BLaER1 (cell line): ENCODE data around the gene SLC2A2.

Experiments used
- H3K27ac ChIP-seq: shearing (Covaris generic); formaldehyde crosslinking; 2 replicates; pipeline ENCODE4 v1.8.1; 2022
- H3K27me3 ChIP-seq: shearing (Covaris generic); formaldehyde crosslinking; 2 replicates; pipeline ENCODE4 v1.8.1; 2022
- H3K36me3 ChIP-seq: shearing (Covaris generic); formaldehyde crosslinking; 2 replicates; pipeline ENCODE4 v1.8.1; 2022
- H3K4me1 ChIP-seq: shearing (Covaris generic); formaldehyde crosslinking; 2 replicates; pipeline ENCODE4 v1.8.1; 2022
- H3K4me2 ChIP-seq: shearing (Covaris generic); formaldehyde crosslinking; 2 replicates; pipeline ENCODE4 v1.8.1; 2022
- H3K4me3 ChIP-seq: shearing (Covaris generic); formaldehyde crosslinking; 2 replicates; pipeline ENCODE4 v1.8.1; 2022
- H3K9ac ChIP-seq: shearing (Covaris generic); formaldehyde crosslinking; 2 replicates; pipeline ENCODE4 v1.8.1; 2022
- H3K9me3 ChIP-seq: shearing (Covaris generic); formaldehyde crosslinking; 2 replicates; pipeline ENCODE4 v1.8.1; 2022
- H4K20me1 ChIP-seq: shearing (Covaris generic); formaldehyde crosslinking; 2 replicates; pipeline ENCODE4 v1.8.1; 2022
- Cebpa-rat ChIP-seq: shearing (Covaris generic); IDR thresholded peaks from 2 replicates; pipeline ENCODE4 v1.8.1; 2022

The SLC2A2 gene

DNA sequence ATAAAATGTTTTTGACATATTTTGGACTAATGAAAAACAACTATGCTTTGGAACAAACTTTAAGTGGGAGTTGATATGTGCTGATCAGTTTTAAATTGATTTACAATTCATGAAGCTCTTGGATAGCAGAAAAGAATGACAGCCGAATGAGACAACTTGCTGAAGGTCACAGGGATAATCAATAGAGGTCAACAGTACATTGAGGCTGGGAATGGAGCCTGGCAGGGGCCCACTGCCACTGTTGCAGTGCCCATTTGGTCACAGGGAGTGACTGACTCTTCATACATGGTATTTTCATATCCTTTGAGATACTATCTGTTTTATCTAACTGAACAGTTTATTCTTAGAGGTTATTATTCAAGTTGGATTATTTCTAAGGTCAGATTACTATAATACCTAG lies 59.4 kb downstream of the SLC2A2 start:
- Histone ChIP-seq H3K4me2 (no peak overlapping the region), H3K4me3 (no peak overlapping the region), H3K9ac (no peak overlapping the region), H4K20me1 (no peaks in the 10 kb centered on the region), H3K27ac (no peak overlapping the region), H3K9me3 (no peaks in the 10 kb centered on the region), H3K36me3 (no peaks in the 10 kb centered on the region), H3K27me3 (no peaks in the 10 kb centered on the region), H3K4me1 (no peaks in the 10 kb centered on the region)
- TF ChIP-seq Cebpa-rat: no peak

DNA sequence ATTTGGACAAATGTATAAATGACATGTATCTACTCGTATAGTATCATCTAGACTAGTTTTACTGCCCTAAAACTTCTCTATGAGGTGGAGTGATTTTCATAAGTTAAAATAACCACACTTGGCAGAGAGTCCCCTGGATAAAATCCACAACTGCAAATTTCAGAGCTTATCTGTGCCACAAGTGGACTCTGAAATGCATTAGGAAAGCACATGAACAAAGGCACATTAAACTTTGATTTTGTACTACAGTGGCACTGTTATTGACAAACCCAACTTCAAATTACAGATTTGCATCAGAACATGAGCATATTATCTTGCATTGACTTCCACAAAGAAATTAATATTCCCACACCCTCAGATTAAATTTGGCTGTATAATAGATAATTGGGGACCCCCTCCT lies 60.0 kb downstream of the SLC2A2 start:
- Histone ChIP-seq H3K4me2 (no peak overlapping the region), H3K9ac (no peak overlapping the region), H3K27me3 (no peaks in the 10 kb centered on the region), H3K4me1 (no peaks in the 10 kb centered on the region), H3K36me3 (no peaks in the 10 kb centered on the region), H3K27ac (no peak overlapping the region), H3K9me3 (no peaks in the 10 kb centered on the region), H4K20me1 (no peaks in the 10 kb centered on the region), H3K4me3 (no peak overlapping the region)
- no peak for TF ChIP-seq Cebpa-rat

DNA sequence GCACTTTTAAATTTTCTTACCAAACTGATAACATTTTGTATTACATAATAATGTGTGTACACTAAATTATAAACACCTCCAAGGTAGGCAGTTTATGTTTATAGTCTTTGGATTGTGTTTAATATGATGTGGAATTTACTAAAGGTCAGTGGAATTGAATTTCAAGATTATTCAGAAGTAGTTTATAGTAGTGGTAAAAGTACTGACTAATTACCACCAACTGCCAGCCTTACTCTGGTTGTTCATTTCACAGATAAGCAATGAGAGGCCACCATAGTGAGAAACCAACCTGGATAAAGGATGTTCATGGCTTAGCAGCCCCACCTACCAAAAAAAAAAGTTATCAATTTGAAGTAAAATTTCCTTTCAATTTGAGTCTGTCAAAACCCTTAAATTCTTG lies 64.1 kb downstream of the SLC2A2 start:
- Histone ChIP-seq H3K4me1 (no peaks in the 10 kb centered on the region), H3K27me3 (no peaks in the 10 kb centered on the region)

DNA sequence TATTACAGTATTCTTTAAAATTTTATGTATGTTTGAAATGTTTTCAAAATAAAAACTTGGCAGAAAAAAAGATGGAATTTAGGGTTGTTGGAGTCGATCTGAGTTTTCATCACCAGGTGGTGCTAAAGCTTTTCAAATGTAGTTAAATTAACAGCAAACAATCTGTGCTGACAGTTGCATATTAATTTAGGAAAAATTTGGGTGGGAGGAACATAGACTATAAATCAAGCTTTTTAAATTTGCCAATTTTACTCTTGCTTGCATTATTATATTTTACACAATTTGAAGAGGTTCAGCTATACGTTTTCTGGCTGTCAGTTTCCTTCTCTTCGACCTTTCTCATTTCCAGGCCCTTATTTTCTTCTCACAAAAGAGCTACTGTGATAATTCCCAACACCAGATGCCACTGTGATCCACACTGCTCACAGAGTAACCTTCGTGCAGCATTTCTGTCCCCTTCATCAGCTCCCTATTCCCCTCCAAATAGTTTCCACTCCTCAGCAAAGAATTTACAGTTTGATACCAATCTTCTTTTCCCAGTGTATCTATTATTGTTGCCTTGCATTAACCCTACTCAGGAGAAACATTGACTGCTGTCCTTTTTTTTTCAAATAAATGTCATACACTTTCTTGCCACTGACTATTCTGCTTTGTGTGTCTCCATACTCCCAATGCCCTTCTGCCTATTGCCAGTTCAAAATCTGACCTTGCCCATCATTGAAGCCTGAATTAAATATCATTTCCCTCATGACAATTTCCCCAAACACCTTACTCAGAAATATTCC lies 64.7 kb downstream of the SLC2A2 start:
- no peak for TF ChIP-seq Cebpa-rat
- Histone ChIP-seq H3K27ac (no peak overlapping the region), H3K4me1 (no peaks in the 10 kb centered on the region), H3K4me2 (no peak overlapping the region), H4K20me1 (no peaks in the 10 kb centered on the region), H3K9me3 (no peaks in the 10 kb centered on the region), H3K36me3 (no peaks in the 10 kb centered on the region), H3K9ac (no peak overlapping the region), H3K27me3 (no peaks in the 10 kb centered on the region), H3K4me3 (no peak overlapping the region)

More for the DNA sequence above, 64.1 kb downstream of the SLC2A2 start:
- Histone ChIP-seq H3K9me3 (no peaks in the 10 kb centered on the region), H3K9ac (no peak overlapping the region), H3K36me3 (no peaks in the 10 kb centered on the region), H3K27ac (no peak overlapping the region), H4K20me1 (no peaks in the 10 kb centered on the region), H3K4me2 (no peak overlapping the region), H3K4me3 (no peak overlapping the region)
- TF ChIP-seq Cebpa-rat: no peak

DNA sequence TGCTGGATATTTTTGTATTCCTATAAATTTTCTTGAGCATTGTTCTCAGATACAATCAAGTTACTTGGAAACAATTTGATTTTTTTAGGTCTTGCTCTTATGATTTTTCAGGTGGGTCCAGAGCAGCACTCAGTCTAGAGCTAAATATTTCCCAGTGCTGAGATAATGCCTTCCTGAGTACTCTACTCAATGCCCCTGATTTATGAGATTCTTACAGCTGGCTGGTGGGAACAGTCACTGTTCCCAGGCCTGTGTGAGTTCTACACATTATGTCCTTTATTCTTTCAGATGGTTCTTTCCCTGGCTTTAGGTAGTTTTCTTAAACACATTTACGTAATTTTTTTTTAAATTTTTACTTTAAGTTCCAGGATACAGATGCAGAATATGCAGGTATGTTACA lies 67.1 kb downstream of the SLC2A2 start:
- no peak for TF ChIP-seq Cebpa-rat
- H3K27me3 ChIP-seq: no peaks in the 10 kb centered on the region
- H3K36me3 ChIP-seq: no peaks in the 10 kb centered on the region
- no peak overlapping the region for H3K9ac ChIP-seq
- H3K4me3 ChIP-seq: no peak overlapping the region
- no peak overlapping the region for H3K27ac ChIP-seq
- no peaks in the 10 kb centered on the region for H3K9me3 ChIP-seq
- no peak overlapping the region for H3K4me2 ChIP-seq
- H3K4me1 ChIP-seq: no peaks in the 10 kb centered on the region
- H4K20me1 ChIP-seq: no peaks in the 10 kb centered on the region

DNA sequence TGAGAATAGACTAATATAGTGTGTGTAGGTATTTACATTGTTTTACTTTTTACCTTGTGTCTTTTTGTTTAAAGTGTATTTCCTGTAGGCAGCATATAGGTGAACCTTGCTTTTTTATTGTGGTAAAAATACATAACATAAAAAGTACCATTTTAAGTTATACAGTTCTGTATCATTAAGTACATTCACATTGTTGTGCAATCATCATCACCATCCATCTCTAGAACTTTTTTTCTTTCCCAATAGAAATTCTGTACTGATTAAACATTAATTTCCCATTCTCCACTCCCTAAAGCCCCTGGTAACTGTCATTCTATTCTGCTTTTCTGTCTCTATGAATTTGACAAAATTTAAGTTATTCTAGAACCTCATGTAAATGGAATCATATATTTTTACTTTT lies 69.9 kb downstream of the SLC2A2 start:
- no peak overlapping the region for H3K4me3 ChIP-seq
- H3K9ac ChIP-seq: no peak overlapping the region
- no peaks in the 10 kb centered on the region for H3K4me1 ChIP-seq
- H3K36me3 ChIP-seq: no peaks in the 10 kb centered on the region
- no peaks in the 10 kb centered on the region for H3K9me3 ChIP-seq
- no peaks in the 10 kb centered on the region for H4K20me1 ChIP-seq
- no peak for TF ChIP-seq Cebpa-rat
- H3K27ac ChIP-seq: no peak overlapping the region
- H3K27me3 ChIP-seq: no peaks in the 10 kb centered on the region
- H3K4me2 ChIP-seq: no peak overlapping the region

DNA sequence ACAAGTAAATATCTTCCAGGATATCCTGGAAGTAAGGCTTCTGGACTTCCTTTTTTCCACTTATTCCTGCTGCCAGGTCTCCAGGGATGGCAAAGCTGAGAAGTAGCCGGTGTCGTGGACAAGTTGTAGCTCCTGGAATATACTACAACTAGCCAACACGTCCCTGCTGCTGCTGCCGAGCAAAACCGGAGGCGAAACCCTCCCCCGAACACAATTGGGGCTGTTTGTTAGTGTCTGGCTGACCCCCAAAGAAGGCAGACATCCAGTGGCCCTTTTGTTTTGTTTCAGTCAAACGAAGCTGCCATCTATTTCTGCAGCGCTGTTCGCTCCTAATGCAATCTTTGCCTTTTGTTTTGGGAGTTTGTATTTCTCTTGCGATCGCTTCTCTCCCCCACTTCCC lies 72.8 kb downstream of the SLC2A2 start:
- Histone ChIP-seq H3K9ac (no peak overlapping the region), H3K27me3 (no peaks in the 10 kb centered on the region), H3K4me2 (no peak overlapping the region), H3K9me3 (no peaks in the 10 kb centered on the region), H3K4me3 (no peak overlapping the region), H3K4me1 (no peaks in the 10 kb centered on the region), H4K20me1 (no peaks in the 10 kb centered on the region), H3K27ac (no peak overlapping the region), H3K36me3 (no peaks in the 10 kb centered on the region)
- TF ChIP-seq Cebpa-rat: no peak

DNA sequence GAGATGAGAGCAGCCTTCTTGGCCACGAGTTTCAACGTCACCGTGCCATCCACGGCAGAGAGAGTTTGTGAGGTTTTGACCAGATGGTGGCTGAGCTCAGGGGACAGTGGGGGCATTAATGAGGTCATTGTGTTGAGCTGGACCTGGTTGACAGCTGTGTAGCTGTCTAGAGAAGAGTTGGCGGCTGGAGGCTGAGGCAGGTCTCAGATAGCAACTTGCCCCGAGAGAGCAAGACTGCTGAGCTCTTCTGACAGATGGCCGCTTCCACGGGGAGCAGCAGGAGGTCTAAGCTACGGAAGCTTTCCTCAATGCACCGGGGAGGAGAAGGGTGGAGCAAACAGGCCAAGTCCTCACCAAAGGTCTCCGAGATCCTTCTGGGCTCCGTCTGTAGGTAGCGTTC lies 73.3 kb downstream of the SLC2A2 start:
- Histone ChIP-seq H3K27ac (no peak overlapping the region), H4K20me1 (no peaks in the 10 kb centered on the region)

DNA sequence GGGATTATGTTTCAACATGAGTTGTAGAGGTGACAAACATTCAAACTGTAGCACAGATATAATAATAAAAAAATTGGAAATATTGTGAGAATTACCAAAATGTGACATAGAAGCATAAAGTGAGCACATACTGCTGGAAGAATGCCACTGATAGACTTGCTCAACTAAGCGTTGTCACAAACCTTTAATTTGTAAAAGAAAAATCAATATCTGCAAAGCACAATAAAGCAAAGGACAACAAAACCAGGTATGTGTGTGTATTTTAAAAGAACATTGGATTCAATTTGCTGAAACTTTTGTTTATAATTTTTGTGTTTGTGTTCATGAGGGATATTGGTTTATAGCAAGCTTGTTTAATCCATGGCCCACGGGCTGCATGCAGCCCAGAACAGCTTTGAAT lies 77.3 kb downstream of the SLC2A2 start:
- TF ChIP-seq Cebpa-rat: no peak
- Histone ChIP-seq H3K4me2 (no peak overlapping the region), H3K27me3 (no peaks in the 10 kb centered on the region), H3K27ac (no peak overlapping the region), H3K4me1 (no peaks in the 10 kb centered on the region), H4K20me1 (no peaks in the 10 kb centered on the region), H3K9me3 (peaks cover 6% of the 10 kb centered on the region; the same call in 1 of the 2 replicates), H3K9ac (no peak overlapping the region), H3K4me3 (no peak overlapping the region), H3K36me3 (no peaks in the 10 kb centered on the region)

More for the DNA sequence above, 73.3 kb downstream of the SLC2A2 start:
- Histone ChIP-seq H3K4me1 (no peaks in the 10 kb centered on the region), H3K9me3 (no peaks in the 10 kb centered on the region), H3K36me3 (no peaks in the 10 kb centered on the region), H3K27me3 (no peaks in the 10 kb centered on the region), H3K9ac (no peak overlapping the region), H3K4me2 (no peak overlapping the region), H3K4me3 (no peak overlapping the region)
- no peak for TF ChIP-seq Cebpa-rat

DNA sequence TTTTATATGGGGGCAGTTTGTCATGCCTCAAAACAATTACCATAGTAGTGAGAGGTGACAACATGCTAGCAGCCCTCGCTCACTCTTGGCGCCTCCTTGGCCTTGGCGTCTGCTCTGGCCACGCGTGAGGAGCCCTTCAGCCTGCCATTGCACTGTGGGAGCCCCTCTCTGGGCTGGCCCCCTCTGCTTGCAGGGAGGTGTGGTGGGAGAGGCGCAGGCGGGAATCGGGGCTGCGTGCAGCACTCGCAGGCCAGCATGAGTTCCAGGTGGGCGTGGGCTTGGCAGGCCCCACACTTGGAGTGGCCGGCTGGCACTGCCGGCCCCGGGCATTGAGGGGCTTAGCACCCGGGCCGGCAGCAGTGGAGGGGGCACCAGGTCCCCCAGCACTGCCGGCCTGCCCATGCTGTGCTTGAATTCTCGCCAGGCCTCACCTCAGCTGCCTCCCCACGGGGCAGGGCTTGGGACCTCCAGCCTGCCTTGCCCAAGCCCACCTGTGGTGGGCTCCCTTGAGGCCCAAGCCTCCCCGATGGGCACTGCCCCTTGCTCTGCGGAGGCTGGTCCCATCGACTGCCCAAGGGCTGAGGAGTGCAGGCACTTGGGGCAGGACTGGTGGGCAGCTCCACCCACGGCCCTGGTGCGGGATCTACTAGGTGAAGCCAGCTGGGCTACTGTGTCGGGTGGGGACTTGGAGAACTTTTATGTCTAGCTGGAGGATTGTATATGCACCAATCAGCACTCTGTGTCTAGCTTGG lies 79.3 kb downstream of the SLC2A2 start:
- Histone ChIP-seq H3K9ac (no peak overlapping the region), H3K27me3 (no peaks in the 10 kb centered on the region), H3K27ac (no peak overlapping the region), H3K4me2 (no peak overlapping the region), H3K36me3 (no peaks in the 10 kb centered on the region), H3K4me1 (no peaks in the 10 kb centered on the region), H3K4me3 (no peak overlapping the region), H4K20me1 (no peaks in the 10 kb centered on the region), H3K9me3 (peaks cover 6% of the 10 kb centered on the region; the same call in 1 of the 2 replicates)
- no peak for TF ChIP-seq Cebpa-rat
